CD14-positive monocyte (primary cell): ENCODE data around the gene BANK1. TPM values are rescaled to one million over a fixed set of nuclear protein-coding genes. Genes with fewer than 3 reads are reported as not detected.

Experiments used
- DNase-seq, 3 donors: peaks; one replicate each; pipeline ENCODE4 v3.0.0-alpha.2; 2011 to 2022
- H2AFZ ChIP-seq: 2 replicates; pipeline ENCODE4 v1.6.0; 2012; ENCODE audit warnings: mild to moderate bottlenecking, low read depth, low read length, inconsistent platforms; ENCODE audit not compliant: insufficient read depth, poor library complexity, severe bottlenecking
- H3K27ac ChIP-seq, 2 donors: 1 replicate in 1 of 2; 2 replicates in 1 of 2; pipeline ENCODE4 v1.5.1; 2012 to 2013; ENCODE audit warnings: low read length in 2 of 2, control low read depth in 1 of 2, inconsistent platforms in 1 of 2, low read depth in 1 of 2, mild to moderate bottlenecking in 1 of 2
- H3K27me3 ChIP-seq, 2 donors: one replicate each; pipeline versions ENCODE4 v1.6.0 to v1.6.1; 2011 to 2013; ENCODE audit warnings: low read length in 2 of 2; ENCODE audit not compliant: control insufficient read depth in 2 of 2, insufficient read depth in 2 of 2
- H3K36me3 ChIP-seq, 2 donors: replicated peaks in 1 of 2; 1 replicate in 1 of 2; 2 replicates in 1 of 2; pipeline versions ENCODE4 v1.5.1 to v1.6.1; 2012 to 2013; ENCODE audit warnings: low read length in 2 of 2, control low read depth in 1 of 2, inconsistent platforms in 1 of 2, mild to moderate bottlenecking in 1 of 2; ENCODE audit not compliant: insufficient read depth in 2 of 2, control insufficient read depth in 1 of 2
- H3K4me1 ChIP-seq, 2 donors: 1 replicate in 1 of 2; 2 replicates in 1 of 2; pipeline versions ENCODE4 v1.5.1 to v1.6.1; 2012 to 2013; ENCODE audit warnings: low read length in 2 of 2, control low read depth in 1 of 2, inconsistent platforms in 1 of 2, mild to moderate bottlenecking in 1 of 2, moderate library complexity in 1 of 2; ENCODE audit not compliant: insufficient read depth in 2 of 2, control insufficient read depth in 1 of 2
- H3K4me2 ChIP-seq: replicated peaks from 2 replicates; pipeline ENCODE3; 2012; ENCODE audit warnings: low read length, moderate library complexity, mild to moderate bottlenecking; ENCODE audit not compliant: poor library complexity, severe bottlenecking; ENCODE audit errors: extremely low read depth
- H3K4me3 ChIP-seq, 3 experiments: fragments of 200-600 bp in 1 of 3; sonication (generic) in 1 of 3; replicated peaks in 1 of 3; 1 replicate in 2 of 3; 2 replicates in 1 of 3; pipeline ENCODE4 v1.5.1; 2011 to 2013; ENCODE audit warnings: low read length in 3 of 3, mild to moderate bottlenecking in 3 of 3, control low read depth in 2 of 3, low read depth in 2 of 3, inconsistent platforms in 1 of 3, moderate library complexity in 1 of 3
- H3K79me2 ChIP-seq: 2 replicates; pipeline ENCODE4 v1.6.0; 2012; ENCODE audit warnings: mild to moderate bottlenecking, control low read depth, inconsistent platforms, low read length, moderate library complexity; ENCODE audit not compliant: insufficient read depth
- H3K9ac ChIP-seq: 2 replicates; pipeline ENCODE4 v1.6.0; 2017; ENCODE audit warnings: low read length, mild to moderate bottlenecking; ENCODE audit not compliant: insufficient read depth, poor library complexity, severe bottlenecking
- H3K9me3 ChIP-seq, 2 donors: replicated peaks in 1 of 2; 1 replicate in 1 of 2; 2 replicates in 1 of 2; pipeline versions ENCODE4 v1.5.1 to v1.6.1; 2012 to 2013; ENCODE audit warnings: low read length in 2 of 2, control low read depth in 1 of 2; ENCODE audit not compliant: control insufficient read depth in 1 of 2, insufficient read depth in 1 of 2
- H4K20me1 ChIP-seq: 2 replicates; pipeline ENCODE4 v1.6.0; 2012; ENCODE audit warnings: mild to moderate bottlenecking, low read length, control low read depth, moderate library complexity; ENCODE audit not compliant: insufficient read depth
- H3K27ac Mint-ChIP-seq, 7 donors: one replicate each; pipeline ENCODE4 v1.8.0; 2020; ENCODE audit warnings: mild to moderate bottlenecking in 7 of 7, mixed read lengths in 7 of 7, moderate library complexity in 6 of 7, inconsistent platforms in 2 of 7
- H3K27me3 Mint-ChIP-seq, 3 donors: one replicate each; pipeline ENCODE4 v1.8.0; 2021 to 2022; ENCODE audit warnings: low read depth in 3 of 3, mild to moderate bottlenecking in 3 of 3, mixed read lengths in 3 of 3, moderate library complexity in 3 of 3, inconsistent platforms in 1 of 3
- H3K36me3 Mint-ChIP-seq, 2 donors: one replicate each; pipeline ENCODE4 v1.8.0; 2020; ENCODE audit warnings: mixed read lengths in 2 of 2, inconsistent platforms in 1 of 2, mild to moderate bottlenecking in 1 of 2
- H3K4me1 Mint-ChIP-seq: one replicate; pipeline ENCODE4 v1.8.0; 2020; ENCODE audit warnings: mild to moderate bottlenecking, mixed read lengths
- H3K4me3 Mint-ChIP-seq, 2 donors: one replicate each; pipeline ENCODE4 v1.8.0; 2020; ENCODE audit warnings: mild to moderate bottlenecking in 2 of 2, mixed read lengths in 2 of 2, moderate library complexity in 1 of 2
- H3K9me3 Mint-ChIP-seq, 7 donors: one replicate each; pipeline ENCODE4 v1.8.0; 2020 to 2022; ENCODE audit warnings: mixed read lengths in 7 of 7, mild to moderate bottlenecking in 6 of 7, moderate library complexity in 6 of 7, inconsistent platforms in 2 of 7
- CTCF ChIP-seq: fragments of 200-600 bp; IDR thresholded peaks from one replicate; pipeline ENCODE4 v1.8.0; 2022; ENCODE audit warnings: antibody characterized with exemption, mild to moderate bottlenecking
- WGBS: methylation state at CpG from one replicate; pipeline ENCODE4 v1.1.5; 2013; ENCODE audit warnings: missing lambda C conversion rate; ENCODE audit not compliant: insufficient coverage; 5-methylcytosine and 5-hydroxymethylcytosine counted together
- intact Hi-C, 2 donors: fragments of 100-400 bp; cut with micrococcal nuclease; formaldehyde crosslinking; loops; one replicate each; pipeline versions ENCODE4 v1.15.0 to v1.15.1; 2023
- polyA plus RNA-seq, 3 donors: library from polyadenylated mRNA; depleted of rRNA in 1 of 3; unstranded in 2 of 3; stranded (reverse) in 1 of 3; fragments of 300-500 nt in 2 of 3; fragments of >200 nt in 1 of 3; fragmentation: Illumina TruSeq in 2 of 3; gene quantifications; 1 replicate in 2 of 3; 2 replicates in 1 of 3; pipeline ENCODE4 v1.2.3, GENCODE V29; 2012 to 2021

BANK1 gene
- polyA plus RNA-seq, 3 donors = 2.6 to 5.2 (median 2.9) TPM

GRCh38 chr4:101993002-101993841, 202.7 kb downstream of the BANK1 start:
- no peak overlapping the region for H3K27ac Mint-ChIP-seq
- intact Hi-C loops = no loop called here
- H3K36me3 Mint-ChIP-seq = no peaks in the 10 kb centered on the region
- no peak for TF ChIP-seq CTCF
- no peak for DNase-seq
- H3K9me3 Mint-ChIP-seq = peaks cover 0 to 6% (median 0%) of the 10 kb centered on the region in 7 donors
- no peaks in the 10 kb centered on the region for H3K36me3 ChIP-seq
- no peak overlapping the region for H2AFZ ChIP-seq
- no peaks in the 10 kb centered on the region for H3K27me3 Mint-ChIP-seq
- WGBS = 60% methylated on average over 2 of the region's 5 CpGs
- H3K9ac ChIP-seq = no peak overlapping the region
- H3K4me2 ChIP-seq = no peak overlapping the region
- H3K27ac ChIP-seq = no peak overlapping the region
- no peak overlapping the region for H3K4me3 Mint-ChIP-seq
- no peak overlapping the region for H3K4me3 ChIP-seq
- H3K4me1 ChIP-seq = no peaks in the 10 kb centered on the region
- no peaks in the 10 kb centered on the region for H4K20me1 ChIP-seq
- H3K79me2 ChIP-seq = no peaks in the 10 kb centered on the region
- no peaks in the 10 kb centered on the region for H3K9me3 ChIP-seq
- peaks cover 6% of the 10 kb centered on the region for H3K4me1 Mint-ChIP-seq
- no peaks in the 10 kb centered on the region for H3K27me3 ChIP-seq

- Histone ChIP-seq H3K4me2 (no peak overlapping the region), H3K4me1 (no peaks in the 10 kb centered on the region), H3K9me3 (no peaks in the 10 kb centered on the region), H3K79me2 (no peaks in the 10 kb centered on the region), H3K36me3 (no peaks in the 10 kb centered on the region), H3K27ac (no peak overlapping the region), H3K9ac (no peak overlapping the region), H2AFZ (no peak overlapping the region), H3K27me3 (no peaks in the 10 kb centered on the region), H3K4me3 (no peak overlapping the region), H4K20me1 (no peaks in the 10 kb centered on the region)
- intact Hi-C loops = no loop called here
- no CpG with 5 or more reads among the region's 4 CpGs for WGBS
- no peaks in the 10 kb centered on the region for H3K27me3 Mint-ChIP-seq
- H3K4me3 Mint-ChIP-seq = no peak overlapping the region
- peaks cover 6% of the 10 kb centered on the region for H3K4me1 Mint-ChIP-seq
- DNase-seq = no peak
- no peaks in the 10 kb centered on the region for H3K36me3 Mint-ChIP-seq
- TF ChIP-seq CTCF = no peak
- peaks cover 0 to 6% (median 0%) of the 10 kb centered on the region in 7 donors for H3K9me3 Mint-ChIP-seq
- peak overlapping the region in 1 of 7 donors; percentile 11 for H3K27ac Mint-ChIP-seq
Measured at GRCh38 chr4:101993842-101994775, 203.6 kb downstream of the BANK1 start.
